ENCODE measurements around the gene UVRAG.
"Not testable (repeated sequence)": the region's sequence is repeated elsewhere in the genome, so short reads cannot be mapped to it uniquely, and the experiment has no call there.

UVRAG gene

GRCh38 chr11:75869661-75870455 lies 54.8 kb downstream of the UVRAG start:
- TF ChIP-seq CTCF (conservative IDR thresholded peaks at IDR 0.05) = no peak
- H3K27ac ChIP-seq = peak overlapping the region; percentile 19; the same call in 1 of the 2 replicates

GRCh38 chr11:75872887-75873416 lies 57.9 kb downstream of the UVRAG start:
- no peak overlapping the region for H3K27ac ChIP-seq
- no peak for TF ChIP-seq CTCF (conservative IDR thresholded peaks at IDR 0.05)

GRCh38 chr11:75873417-75874221 lies 58.6 kb downstream of the UVRAG start:
- TF ChIP-seq CTCF (conservative IDR thresholded peaks at IDR 0.05) = no peak
- no peak overlapping the region for H3K27ac ChIP-seq

GRCh38 chr11:75874684-75875341 lies 59.8 kb downstream of the UVRAG start:
- H3K27ac ChIP-seq = no peak overlapping the region
- TF ChIP-seq CTCF (conservative IDR thresholded peaks at IDR 0.05) = no peak

GRCh38 chr11:75877327-75877726 lies 62.3 kb downstream of the UVRAG start:
- not testable (repeated sequence) for H3K27ac ChIP-seq

GRCh38 chr11:75877931-75878330 lies 62.9 kb downstream of the UVRAG start:
- not testable (repeated sequence) for H3K27ac ChIP-seq

GRCh38 chr11:75878933-75879332 lies 63.9 kb downstream of the UVRAG start:
- no peak for TF ChIP-seq CTCF (conservative IDR thresholded peaks at IDR 0.05)
- no peak overlapping the region for H3K27ac ChIP-seq

- H3K27ac ChIP-seq = no peak overlapping the region
- TF ChIP-seq CTCF (conservative IDR thresholded peaks at IDR 0.05) = no peak
Measured at GRCh38 chr11:75879737-75880136, 64.7 kb downstream of the UVRAG start.

GRCh38 chr11:75880343-75880742 lies 65.3 kb downstream of the UVRAG start:
- not testable (repeated sequence) for H3K27ac ChIP-seq

Data from VCaP (cell line).